SHP77 (cell line): ENCODE results near the gene FXYD6.
"Not testable (repeated sequence)": the region's sequence is repeated elsewhere in the genome, so short reads cannot be mapped to it uniquely, and the experiment has no call there.

Experiments
- DNase-seq, 2 experiments: peaks; one replicate each; lab custom pipeline; 2025; lab: John Stamatoyannopoulos, UW

Gene FXYD6, protein sequence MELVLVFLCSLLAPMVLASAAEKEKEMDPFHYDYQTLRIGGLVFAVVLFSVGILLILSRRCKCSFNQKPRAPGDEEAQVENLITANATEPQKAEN

DNA sequence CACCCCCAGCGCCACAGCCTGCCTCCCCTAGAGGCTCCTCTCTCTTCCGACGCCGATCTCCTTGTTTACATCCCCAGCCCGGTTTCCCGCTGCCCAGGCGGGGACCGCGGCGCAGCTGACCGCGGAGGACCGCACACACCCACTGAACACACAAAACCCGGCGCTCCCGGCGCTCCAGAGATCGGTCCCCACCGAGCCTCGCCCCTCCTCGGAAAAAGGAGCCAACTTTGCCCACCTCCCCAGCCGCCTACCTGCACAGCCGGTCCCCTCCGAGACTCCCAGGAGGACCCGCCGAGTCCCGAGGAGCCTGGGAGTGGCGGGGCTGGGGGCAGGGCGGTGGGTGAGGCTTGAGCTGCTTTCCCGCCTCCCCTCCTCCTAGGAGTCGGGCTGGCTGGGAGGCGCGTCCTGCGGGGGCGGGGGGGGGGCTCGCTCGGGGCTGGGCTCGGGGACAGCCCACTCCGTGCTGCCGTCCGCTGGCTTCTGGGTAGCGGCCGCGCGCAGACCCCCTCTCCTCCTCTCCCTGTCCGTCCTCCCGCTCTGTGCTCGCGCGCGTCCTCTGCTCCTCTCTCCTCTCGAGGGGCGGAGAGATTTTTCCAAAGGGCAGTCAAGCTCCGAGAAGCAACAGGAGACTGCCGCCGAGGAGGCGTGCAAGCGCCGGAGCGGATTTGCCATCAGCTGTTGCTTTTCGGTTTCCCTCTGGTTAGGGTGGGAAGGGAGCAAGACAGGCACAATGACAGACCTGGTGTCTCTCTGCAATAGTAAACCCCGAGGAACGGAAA is at the start of gene FXYD6:
FXYD6 (minus strand) TSS at position 318 of the 779 bp plus-strand sequence. CDS start 33,882 bp downstream, outside the sequence.
- no peak for DNase-seq

DNA sequence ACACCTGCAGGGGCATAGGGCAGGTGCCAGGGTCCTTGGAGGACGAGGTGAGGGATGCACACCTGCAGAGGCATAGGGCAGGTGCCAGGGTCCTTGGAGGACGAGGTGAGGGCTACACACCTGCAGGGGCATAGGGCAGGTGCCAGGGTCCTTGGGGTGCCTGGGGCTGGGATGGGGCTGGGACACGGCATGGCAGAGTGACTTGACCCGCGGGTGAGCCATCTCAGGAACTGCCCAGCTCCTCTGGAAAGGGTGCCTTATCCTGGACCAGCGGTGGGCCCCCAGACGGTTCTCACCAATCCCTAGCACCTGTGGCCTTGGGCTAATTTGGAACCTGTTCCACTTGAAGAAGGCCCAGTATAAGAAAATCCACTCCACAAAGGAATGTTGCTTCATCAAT is 49.7 kb upstream of the FXYD6 start:
- DNase-seq, result not testable (repeated sequence)

DNA sequence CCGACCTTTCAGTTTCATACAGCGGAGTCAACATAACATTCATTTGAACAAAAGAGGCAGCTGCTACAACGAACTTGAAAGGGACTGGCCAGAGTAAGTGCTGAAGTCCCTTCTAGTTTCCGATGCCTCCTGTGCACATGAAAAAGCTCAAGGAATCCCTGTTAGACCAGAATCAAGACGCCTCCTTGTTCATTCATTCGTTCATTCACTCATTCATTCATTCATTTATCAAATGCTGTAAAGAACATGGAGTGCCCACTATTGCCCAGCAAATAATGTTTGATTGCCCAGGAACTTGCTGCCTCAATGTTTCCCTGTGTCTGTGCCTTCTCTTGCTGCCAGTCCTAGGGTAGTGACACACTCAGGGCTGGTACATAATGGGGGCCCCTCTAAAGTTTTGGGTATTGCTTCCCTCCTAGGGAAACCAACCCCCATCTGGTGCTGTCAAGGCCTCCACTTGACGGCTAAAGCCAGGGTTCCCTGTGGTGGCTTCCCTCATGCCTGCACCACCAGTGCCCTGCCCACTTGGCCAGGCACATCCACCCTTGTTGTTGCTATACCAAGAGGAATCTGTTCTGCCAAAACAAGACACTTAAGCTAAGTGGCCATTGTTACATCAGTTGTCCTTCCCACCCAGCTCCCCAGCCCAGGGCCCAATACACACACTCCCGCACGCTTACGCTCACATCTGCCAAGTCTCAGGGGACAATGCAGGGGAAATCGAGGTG is 48.9 kb upstream of the FXYD6 start:
- no peak for DNase-seq

DNA sequence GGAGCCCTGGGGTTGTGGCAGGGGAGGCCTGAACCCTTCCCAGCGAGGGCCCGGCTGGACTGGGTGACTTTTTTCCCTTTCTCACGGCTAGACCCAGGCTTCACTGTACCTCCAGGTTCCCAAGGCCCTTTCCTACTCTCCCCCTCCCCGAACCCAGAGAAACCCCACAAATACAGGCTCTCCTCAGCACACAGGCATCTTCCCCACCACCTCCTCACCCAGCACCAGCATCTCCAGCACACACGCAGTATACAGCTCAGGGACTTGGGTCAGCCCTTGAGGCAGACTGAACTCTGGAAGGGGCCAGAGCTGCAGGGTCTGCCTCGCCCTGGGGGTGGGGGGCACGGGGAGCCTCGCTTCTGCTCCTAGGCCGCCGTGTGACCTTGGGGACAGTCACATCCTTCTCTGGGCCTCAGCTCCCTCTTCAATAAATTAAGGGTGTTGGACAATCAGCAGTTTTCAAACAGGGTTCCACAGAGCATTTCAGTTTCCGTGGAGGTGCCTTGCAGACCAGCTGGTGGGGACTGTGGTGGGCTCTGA is 48.2 kb upstream of the FXYD6 start:
- DNase-seq, result no peak

DNA sequence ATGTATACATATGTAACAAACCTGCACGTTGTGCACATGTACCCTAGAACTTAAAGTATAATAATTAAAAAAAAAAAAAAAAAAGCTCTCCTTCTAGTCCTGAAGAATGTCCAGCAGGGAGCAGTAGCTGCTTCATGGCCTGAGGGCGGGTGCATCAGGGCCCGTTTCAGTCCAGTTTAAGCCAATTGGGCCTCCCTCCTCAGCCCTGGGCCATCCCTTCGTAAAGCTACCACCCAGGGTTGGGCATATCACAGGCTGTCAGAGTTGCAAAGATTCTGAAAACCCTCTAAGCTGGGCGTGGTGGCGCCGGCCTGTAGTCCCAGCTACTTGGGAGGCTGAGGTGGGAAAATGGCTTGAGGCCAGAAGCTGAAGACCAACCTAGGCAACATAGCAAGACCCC is 47.3 kb upstream of the FXYD6 start:
- DNase-seq, result no peak

DNA sequence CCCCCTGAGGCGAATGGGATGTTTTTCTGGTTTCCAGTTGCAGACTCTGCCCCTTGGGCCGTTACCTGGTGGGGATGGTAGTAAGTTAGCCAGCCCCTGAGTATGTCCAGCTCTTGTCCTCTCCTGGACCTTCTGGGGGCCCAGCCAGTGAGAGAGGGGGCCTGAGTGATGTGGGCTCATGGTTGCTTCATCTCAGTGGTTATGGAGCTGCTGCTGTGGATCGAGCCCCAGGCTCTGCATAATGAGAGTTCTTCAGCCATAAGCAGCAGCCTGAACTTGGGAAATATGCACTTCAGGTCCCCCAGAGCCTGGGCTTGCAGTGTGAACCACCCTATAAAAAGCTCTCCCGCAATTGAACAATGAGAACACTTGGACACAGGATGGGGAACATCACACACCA is 46.8 kb upstream of the FXYD6 start:
- no peak for DNase-seq

DNA sequence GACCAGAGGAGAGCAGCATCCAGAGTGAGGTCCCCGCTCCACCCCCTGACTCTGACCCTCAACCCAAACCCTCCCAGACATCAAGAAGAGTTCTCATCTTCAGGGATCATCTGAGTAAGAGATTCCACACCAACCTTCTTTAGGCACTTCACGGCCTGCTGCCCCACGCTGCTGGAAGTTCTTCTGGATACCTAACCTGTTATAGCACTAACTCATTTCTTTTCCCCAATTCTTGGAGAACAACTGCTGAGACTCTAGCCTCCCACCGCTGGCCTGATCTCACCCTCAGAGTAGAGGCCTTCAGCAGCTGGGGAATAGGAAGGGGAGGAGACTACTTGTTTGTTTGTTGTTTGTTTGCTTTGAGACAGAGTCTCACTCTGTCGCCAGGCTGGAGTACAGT is 45.4 kb upstream of the FXYD6 start:
- DNase-seq, result no peak

DNA sequence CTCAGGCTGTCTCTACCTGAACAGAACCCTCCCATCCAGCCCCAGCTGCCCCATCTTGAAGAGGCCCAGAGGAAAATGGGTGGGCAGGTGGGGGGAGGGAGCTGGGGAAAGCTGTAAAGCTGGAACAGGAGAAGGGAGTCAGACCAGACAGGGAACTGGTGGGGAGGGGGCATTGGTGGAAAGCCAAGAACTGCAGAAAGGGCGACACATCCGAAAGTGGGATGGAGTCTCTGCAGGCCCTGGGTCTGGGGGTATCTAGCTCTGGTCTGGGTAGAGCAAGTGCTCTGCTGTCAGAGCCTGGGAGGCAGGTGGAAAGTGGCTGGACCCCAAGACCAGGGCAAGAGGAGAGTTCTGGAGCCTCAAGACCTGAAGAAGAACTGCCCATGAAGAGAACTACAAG is 45.0 kb upstream of the FXYD6 start:
- no peak for DNase-seq

DNA sequence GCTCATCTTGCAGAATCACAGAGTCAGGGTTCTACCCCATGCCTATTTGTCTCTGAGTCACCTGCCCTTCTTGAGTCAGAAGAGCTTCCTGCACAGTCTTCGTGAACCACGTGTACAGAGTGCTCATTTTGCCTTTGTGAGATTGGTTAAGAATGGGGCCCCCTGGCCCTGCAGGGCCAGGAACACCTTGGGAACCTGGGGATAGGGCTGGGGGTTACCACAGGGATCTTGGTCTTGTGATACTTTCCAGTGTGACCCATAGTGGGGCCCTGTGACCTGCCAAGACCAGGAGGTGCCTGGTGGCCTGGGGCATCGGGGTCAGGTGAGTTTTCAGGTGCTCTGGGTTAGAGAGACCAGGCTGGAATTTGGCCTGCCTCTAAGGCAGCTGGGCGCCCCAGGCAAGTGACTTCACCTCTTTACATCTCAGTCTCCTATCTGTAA is 43.3 kb upstream of the FXYD6 start:
- DNase-seq, result no peak

DNA sequence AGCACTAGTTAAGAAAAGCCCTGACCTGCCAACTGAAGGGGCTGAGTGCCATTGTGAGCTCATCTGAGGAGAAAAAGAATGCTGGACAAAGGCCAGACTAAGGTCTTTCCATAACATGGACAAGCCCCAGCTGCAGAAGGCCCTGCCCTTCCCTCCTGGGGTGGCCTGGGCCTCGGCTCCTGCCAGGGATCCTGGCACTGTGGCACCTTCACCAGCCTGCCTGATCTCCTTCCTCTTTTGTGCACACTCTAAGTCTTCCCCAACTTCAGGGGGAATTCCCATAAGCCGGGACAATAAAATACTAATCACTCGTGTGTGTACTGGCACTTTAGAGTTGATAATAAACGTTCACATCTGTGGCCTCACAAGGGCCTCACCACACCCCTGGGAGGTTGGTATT is 42.9 kb upstream of the FXYD6 start:
- DNase-seq, result no peak

DNA sequence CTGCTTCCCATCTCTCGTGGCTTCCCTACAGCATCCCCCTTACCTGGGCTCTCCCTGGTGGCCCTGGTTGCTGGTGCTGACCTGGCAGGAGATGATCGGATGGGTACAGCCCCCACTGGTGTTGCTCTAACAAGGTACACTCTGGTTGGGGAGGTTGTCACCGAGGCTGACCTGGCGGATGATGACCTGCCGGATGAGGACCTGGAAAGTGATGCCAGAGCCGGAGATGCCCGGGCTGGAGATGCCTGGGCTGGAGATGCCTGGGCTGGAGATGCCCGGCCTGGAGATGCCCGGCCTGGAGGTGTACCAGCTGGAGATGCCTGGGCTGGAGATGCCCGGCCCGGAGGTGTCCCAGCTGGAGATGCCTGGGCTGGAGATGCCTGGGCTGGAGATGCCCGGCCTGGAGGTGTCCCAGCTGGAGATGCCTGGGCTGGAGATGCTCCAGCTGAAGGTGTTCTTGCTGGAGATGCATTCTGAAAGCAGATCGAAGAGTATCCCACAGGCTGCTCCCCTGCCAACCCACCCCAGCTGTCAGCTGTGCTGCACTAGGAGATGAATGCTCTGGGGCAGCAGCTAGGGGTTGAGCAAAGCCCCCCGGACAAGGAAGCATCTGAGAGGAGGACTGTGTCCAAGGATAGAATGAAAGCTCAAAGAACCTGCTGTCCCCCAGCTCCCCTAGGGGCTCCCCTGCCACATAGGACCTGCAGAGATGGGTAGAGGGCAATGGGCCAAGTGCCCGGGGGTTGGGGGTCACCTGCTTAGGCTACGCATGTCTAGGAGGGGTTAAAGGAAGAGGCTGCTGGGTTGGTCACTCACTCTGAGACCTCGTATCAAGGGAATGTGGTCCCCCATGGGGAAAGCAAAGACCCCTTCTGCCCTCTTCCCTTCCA is 42.2 kb upstream of the FXYD6 start:
- DNase-seq, result no peak

DNA sequence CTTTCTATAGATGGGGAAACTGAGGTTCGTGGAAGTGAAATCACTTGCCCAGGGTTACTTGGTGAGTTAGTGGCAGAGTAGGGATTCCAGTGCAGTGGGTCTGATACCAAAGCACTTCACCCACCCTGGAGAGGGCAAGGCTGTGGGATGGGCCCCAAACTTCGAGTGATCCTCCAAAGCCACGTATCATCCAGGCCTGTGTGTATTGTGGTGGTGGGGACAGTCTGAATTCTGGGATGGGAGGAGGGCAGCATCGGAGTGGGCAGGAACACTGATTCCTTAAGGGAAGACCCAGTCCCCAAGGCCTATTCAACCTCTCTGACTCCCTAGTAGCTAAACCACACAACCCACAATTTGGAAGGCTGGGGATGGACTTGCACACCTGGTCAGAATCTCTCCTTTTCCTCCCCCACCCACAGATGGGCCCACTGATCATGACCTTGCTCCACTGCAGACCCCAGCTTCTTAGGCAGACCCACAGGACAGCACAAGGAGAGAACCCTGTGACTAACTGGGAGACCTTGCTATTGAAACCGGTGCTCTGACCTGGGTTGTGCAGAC is 41.2 kb upstream of the FXYD6 start:
- DNase-seq, result no peak

DNA sequence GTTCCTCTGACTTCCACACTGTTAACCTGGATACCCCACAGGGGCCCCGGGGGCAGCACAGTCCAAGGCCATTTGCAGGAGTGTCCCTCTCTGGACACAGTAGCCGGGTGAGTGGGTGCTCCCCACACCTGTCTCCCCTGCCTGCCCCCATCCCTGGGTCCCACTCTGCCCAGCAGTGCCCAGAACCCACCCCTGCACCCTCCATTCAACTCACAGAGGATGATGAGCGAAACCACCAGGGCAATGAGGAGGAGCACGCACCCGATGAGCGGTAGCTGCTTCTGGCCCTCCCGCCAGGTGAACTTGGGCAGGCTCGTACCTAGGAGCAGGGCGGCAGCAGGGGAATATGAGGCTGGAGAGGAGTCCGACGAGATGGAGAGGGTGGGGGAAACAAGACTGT is 40.5 kb upstream of the FXYD6 start:
- no peak for DNase-seq

DNA sequence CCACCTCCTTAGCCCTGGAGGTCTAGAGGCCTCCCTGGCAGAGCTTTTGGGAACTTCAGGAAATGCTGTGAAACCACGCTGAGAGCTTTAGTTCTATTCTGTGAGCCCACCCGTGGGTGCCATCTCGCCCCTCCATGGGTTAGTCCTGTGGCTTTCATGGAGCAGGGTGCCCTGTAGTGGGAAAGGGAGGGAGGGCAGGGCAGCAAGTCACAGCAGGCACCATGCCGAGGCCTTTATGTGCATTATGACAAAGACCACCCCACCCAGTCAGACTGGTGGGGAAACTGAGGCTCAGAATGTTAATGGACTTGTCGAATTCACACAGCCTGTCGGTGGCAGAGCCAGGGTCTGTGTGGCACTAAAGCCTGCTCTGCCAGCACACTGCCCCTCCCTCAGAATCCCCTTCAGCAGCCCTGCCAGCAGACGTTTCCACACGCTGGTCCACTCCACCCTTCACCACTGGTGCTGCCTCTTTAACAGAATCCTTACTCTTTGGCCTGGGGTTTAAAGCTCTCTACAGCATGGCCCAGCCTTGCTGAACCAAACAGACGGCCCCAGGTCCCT is 39.3 kb upstream of the FXYD6 start:
- no peak for DNase-seq

DNA sequence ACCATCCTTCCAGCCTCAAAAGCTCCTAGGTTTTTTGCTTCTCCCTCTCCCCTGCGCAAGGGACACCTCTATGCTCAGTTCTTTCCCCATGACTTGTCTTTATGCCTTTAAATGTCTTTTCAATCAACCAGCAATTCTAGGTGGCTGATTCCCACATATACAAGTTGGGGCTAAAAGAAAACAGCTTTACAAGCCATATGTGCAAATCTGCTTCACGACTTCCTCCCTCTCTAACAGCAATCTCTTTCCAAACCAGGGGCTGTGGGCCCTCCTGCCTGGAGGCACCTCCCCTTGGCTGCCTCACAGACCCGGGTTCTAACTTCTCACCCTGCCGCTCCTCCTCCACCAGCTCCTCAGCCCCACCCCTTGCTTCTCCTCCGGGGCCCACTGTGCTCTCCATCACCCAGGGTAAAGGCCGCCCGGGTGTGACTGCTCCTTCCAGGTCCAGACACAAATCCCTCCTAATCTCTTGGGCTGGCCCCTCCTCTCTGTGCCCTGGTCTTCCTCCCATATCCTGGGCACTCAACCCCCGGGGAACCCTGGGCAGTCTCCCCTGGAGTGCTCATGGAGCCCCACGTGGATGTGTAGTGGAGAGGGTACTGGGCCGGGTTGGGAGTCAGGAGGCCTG is 38.6 kb upstream of the FXYD6 start:
- no peak for DNase-seq

DNA sequence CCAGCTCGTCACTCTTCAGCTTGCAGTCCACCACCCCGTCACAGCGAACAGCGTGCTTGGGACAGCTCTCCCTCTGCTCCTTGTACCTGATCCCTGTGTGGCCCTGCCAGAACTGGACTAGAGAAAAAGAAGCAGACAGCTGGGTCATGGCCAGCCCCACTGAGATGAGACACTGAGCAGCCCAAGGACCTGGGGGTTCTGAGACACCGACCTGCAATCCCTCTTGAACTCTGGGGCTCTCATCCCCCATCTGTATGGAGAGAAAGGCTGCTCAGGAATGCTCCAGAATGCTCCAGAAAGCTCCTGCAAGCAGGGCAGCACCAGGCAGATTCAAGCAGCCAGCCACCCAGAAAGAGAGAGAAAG is 37.9 kb upstream of the FXYD6 start:
- no peak for DNase-seq

DNA sequence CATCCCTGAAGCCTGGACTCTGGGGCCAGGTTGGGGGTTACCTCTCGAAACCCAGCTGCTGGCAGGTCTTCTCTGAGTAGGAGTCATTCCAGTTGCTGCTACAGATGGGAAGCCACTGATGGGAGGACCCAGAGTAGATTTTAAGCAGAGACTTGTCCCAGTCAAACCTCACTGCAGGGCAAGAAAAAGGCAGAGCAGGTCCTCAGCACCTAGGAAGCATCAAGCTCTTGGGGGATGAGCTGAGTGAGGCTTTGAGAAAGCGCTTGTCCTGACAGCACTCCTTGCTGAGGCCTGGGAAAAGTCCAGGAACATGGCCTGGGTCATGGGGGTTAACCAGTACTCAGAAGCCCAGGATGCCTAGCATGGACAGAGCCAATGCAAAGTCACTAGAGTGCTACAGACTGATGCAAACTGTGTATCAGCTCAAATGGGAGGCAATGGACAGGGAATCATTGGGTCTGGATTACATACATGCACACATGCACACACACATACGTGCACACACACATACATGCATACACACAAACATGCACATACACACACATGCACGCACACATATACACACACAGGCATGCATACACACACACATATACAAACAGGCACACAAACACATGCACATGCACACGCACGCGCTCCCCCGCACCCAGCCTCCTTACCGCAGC is 37.4 kb upstream of the FXYD6 start:
- DNase-seq, result no peak

DNA sequence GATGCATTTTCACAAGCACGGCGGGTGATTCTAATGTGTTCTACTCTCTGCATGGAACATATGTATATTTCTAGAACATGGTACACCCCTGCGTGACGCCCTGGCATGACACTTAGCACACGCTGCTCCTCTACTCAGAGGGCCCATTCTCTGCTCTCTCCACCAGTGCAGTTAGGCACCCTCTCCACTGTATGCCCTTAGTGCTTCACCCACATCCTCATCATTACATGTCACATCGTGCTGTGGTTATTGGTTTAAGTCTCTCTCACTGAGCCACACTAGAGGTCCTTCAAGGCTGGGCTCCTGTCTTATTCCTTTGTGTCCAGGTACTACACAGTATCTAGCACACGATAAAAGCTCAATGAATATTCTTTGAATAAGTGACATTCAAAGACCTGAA is 36.0 kb upstream of the FXYD6 start:
- DNase-seq, result no peak

DNA sequence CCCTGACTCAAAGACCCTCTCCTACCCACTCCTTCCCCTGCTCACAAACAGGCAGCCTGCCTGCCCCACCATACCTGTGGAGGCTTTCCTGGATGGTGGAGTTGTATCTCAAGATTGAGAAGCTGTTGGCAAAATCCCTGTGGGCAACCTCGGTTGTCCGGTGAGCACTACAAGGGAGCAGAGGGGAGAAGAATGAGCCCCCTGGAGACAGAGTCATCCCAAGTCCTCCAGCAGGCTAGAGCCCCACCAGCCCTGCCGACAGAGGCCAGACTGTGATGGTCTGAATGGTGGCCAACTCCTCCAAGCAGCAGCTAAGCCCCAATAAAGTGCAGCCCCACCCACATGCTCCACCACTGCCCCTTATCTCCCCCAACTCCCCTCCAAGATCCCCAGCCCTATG is 35.2 kb upstream of the FXYD6 start:
- no peak for DNase-seq

DNA sequence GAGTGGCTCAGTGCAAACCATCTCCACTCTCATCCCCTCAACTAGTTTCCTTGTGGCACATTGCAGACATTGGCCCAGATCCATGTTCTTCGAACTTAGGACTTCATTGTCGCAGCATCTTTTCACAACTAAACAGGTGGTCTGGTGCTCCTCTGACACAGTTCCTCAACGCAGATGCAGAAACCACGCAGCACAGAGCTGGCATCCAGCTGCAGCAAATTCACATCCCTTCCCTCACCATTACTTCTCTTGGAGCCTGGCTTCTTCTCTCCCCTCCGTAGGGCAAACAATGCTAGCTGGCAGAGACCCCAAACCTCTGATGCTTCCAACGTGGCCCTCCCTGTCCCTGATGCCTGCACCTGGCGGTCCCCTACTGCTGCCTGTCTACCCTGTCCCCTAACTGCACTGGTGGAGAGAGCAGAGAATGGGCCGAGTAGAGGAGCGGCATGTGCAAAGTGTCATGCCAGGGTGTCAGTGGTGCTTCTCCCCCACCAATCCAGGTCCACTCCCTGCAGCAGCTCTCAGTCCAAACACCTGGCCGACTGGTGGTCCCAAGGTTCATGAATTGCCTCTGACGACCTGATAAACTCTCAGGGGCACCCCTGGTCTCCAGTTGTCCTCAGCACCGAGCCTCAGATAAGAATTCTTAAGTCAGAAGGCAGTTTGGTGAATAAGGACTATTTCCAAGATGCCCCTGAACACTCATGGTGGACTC is 34.6 kb upstream of the FXYD6 start:
- no peak for DNase-seq
